Endothelial cell of umbilical vein (primary cell): ENCODE measurements around the gene NOX5.

Source experiments
- FOS ChIP-seq: IDR thresholded peaks from 2 replicates; pipeline ENCODE4 v1.6.1; 2011; ENCODE audit warnings: mild to moderate bottlenecking, low read length, moderate library complexity, borderline replicate concordance; ENCODE audit not compliant: insufficient read depth
- GATA2 ChIP-seq: IDR thresholded peaks from 2 replicates; pipeline ENCODE4 v1.7.0; 2011; ENCODE audit warnings: low read depth, mild to moderate bottlenecking, moderate library complexity, mixed read lengths, low read length; ENCODE audit not compliant: insufficient read length, insufficient read depth
- JUN ChIP-seq: IDR thresholded peaks from 2 replicates; pipeline ENCODE4 v1.6.1; 2011; ENCODE audit warnings: borderline replicate concordance, low read depth; ENCODE audit not compliant: insufficient read length, insufficient read depth
- MYC ChIP-seq: IDR thresholded peaks from one replicate; pipeline ENCODE4 v1.6.1; 2011; ENCODE audit warnings: mild to moderate bottlenecking, low read depth, low read length
- POLR2A ChIP-seq: IDR thresholded peaks from 2 replicates; pipeline ENCODE4 v1.6.1; 2012; ENCODE audit warnings: low read depth, mild to moderate bottlenecking, control low read depth, low read length
- TF ChIP-seq, protein P1 (sequence below), 2 donors: IDR thresholded peaks; 1 replicate in 1 of 2; 2 replicates in 1 of 2; pipeline ENCODE4 v1.5.1; 2011; ENCODE audit warnings: low read length in 2 of 2, mild to moderate bottlenecking in 2 of 2, moderate library complexity in 2 of 2, control low read depth in 1 of 2, inconsistent platforms in 1 of 2, low read depth in 1 of 2; ENCODE audit not compliant: insufficient read depth in 1 of 2; ENCODE audit errors: extremely low read depth in 1 of 2
- TF ChIP-seq, protein P2 (sequence below): IDR thresholded peaks from 2 replicates; pipeline ENCODE4 v1.6.1; 2011; ENCODE audit not compliant: insufficient read depth, insufficient read length

DNA sequence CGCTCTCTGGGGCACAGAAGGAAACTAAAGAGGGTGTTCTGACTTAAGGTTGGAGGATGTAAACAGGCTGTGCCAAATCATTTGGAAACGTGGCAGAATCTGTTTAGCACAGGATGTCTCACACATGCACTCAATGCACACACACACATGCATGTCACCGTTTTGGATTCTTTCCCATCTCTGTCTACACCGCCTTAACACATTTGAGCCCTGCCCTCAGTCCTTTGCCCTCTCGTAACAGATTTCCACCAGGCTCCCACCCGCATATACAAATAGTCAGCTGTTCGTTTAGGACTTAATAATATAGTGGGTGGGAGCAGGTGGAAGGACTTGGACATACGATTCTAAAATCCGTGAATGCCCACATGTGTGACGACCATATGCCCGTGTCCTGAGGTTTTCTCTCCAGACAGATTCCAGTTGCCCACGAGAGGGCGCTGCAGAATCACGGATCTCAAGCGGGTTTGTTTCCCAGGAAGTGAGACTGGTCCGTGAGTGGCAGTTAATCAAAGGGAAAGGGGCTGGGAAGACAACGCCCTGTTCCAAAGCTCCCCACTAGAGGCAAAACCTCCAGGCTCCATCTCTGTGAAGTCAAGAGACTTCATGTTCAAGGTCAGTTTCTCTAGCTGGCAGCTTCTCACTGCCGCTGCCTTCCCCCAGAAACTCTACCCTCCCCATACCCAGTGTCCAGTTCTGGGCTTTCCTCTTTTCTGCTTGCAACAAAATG, 44.5 kb downstream of the NOX5 start:
- TF ChIP-seq, protein P1, sequence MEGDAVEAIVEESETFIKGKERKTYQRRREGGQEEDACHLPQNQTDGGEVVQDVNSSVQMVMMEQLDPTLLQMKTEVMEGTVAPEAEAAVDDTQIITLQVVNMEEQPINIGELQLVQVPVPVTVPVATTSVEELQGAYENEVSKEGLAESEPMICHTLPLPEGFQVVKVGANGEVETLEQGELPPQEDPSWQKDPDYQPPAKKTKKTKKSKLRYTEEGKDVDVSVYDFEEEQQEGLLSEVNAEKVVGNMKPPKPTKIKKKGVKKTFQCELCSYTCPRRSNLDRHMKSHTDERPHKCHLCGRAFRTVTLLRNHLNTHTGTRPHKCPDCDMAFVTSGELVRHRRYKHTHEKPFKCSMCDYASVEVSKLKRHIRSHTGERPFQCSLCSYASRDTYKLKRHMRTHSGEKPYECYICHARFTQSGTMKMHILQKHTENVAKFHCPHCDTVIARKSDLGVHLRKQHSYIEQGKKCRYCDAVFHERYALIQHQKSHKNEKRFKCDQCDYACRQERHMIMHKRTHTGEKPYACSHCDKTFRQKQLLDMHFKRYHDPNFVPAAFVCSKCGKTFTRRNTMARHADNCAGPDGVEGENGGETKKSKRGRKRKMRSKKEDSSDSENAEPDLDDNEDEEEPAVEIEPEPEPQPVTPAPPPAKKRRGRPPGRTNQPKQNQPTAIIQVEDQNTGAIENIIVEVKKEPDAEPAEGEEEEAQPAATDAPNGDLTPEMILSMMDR (IDR thresholded peaks at IDR 0.05; ENCODE audit: extremely low read depth in 1 of 2, insufficient read depth in 1 of 2, low read depth in 1 of 2, low read length in 2 of 2) = peak; percentile 83 to 94
- TF ChIP-seq POLR2A (no peak), MYC (no peak), JUN (no peak), FOS (no peak), GATA2 (no peak)
- TF ChIP-seq, protein P2, sequence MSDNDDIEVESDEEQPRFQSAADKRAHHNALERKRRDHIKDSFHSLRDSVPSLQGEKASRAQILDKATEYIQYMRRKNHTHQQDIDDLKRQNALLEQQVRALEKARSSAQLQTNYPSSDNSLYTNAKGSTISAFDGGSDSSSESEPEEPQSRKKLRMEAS = no peak
